ENCODE results near the gene B3GNT7.

B3GNT7 gene

DNA sequence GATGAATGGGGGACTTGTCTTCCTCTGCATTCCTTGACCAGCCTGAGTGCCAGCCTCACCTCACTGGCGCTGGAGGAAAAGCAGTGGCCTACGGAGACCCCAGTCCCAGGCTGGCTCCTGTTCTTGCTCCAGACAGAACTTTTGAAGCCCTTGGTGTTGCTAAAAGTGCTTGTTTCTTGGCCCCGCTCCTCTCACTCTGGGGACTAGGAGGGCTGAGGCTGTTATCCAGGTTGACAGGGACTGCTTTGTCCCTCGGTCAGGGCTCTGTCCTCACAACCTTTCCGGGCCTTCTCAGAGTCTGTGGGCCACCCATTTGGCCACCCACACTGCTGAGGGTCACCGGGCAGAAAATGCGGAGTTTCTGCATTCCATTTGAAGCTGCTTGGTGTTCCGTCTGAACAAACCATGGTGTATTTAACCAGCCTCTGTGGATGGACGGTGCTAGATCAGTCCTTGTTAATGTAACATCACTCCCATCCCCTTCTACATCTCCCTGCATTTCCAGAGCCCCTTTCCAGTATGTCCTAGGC lies 25.6 kb downstream of the B3GNT7 start:
- TF ChIP-seq TAF1 (IDR thresholded peaks at IDR 0.05; ENCODE audit: low read depth) (no peak), TCF12 (IDR thresholded peaks at IDR 0.05; ENCODE audit: low read depth) (no peak), ZBTB7A (IDR thresholded peaks at IDR 0.05; ENCODE audit: low read depth) (no peak), NFIC (IDR thresholded peaks at IDR 0.05) (no peak), CEBPB (IDR thresholded peaks at IDR 0.05) (no peak), TEAD4 (IDR thresholded peaks at IDR 0.05) (no peak), YY1 (IDR thresholded peaks at IDR 0.05; ENCODE audit: low read depth) (no peak), CREB1 (IDR thresholded peaks at IDR 0.05; ENCODE audit: low read depth) (no peak), EP300 (IDR thresholded peaks at IDR 0.05; ENCODE audit: borderline replicate concordance) (no peak), EGR1 (IDR thresholded peaks at IDR 0.05) (no peak), RAD21 (IDR thresholded peaks at IDR 0.05; ENCODE audit: low read depth) (no peak), FOXM1 (IDR thresholded peaks at IDR 0.05; ENCODE audit: borderline replicate concordance, low read depth) (no peak)
- TF ChIP-seq, protein P1, sequence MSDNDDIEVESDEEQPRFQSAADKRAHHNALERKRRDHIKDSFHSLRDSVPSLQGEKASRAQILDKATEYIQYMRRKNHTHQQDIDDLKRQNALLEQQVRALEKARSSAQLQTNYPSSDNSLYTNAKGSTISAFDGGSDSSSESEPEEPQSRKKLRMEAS (IDR thresholded peaks at IDR 0.05), result no peak
- TF ChIP-seq, protein P2, sequence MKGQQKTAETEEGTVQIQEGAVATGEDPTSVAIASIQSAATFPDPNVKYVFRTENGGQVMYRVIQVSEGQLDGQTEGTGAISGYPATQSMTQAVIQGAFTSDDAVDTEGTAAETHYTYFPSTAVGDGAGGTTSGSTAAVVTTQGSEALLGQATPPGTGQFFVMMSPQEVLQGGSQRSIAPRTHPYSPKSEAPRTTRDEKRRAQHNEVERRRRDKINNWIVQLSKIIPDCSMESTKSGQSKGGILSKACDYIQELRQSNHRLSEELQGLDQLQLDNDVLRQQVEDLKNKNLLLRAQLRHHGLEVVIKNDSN (IDR thresholded peaks at IDR 0.05), result no peak
- TF ChIP-seq, protein P3, sequence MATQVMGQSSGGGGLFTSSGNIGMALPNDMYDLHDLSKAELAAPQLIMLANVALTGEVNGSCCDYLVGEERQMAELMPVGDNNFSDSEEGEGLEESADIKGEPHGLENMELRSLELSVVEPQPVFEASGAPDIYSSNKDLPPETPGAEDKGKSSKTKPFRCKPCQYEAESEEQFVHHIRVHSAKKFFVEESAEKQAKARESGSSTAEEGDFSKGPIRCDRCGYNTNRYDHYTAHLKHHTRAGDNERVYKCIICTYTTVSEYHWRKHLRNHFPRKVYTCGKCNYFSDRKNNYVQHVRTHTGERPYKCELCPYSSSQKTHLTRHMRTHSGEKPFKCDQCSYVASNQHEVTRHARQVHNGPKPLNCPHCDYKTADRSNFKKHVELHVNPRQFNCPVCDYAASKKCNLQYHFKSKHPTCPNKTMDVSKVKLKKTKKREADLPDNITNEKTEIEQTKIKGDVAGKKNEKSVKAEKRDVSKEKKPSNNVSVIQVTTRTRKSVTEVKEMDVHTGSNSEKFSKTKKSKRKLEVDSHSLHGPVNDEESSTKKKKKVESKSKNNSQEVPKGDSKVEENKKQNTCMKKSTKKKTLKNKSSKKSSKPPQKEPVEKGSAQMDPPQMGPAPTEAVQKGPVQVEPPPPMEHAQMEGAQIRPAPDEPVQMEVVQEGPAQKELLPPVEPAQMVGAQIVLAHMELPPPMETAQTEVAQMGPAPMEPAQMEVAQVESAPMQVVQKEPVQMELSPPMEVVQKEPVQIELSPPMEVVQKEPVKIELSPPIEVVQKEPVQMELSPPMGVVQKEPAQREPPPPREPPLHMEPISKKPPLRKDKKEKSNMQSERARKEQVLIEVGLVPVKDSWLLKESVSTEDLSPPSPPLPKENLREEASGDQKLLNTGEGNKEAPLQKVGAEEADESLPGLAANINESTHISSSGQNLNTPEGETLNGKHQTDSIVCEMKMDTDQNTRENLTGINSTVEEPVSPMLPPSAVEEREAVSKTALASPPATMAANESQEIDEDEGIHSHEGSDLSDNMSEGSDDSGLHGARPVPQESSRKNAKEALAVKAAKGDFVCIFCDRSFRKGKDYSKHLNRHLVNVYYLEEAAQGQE (IDR thresholded peaks at IDR 0.05; ENCODE audit: low read depth), result no peak

DNA sequence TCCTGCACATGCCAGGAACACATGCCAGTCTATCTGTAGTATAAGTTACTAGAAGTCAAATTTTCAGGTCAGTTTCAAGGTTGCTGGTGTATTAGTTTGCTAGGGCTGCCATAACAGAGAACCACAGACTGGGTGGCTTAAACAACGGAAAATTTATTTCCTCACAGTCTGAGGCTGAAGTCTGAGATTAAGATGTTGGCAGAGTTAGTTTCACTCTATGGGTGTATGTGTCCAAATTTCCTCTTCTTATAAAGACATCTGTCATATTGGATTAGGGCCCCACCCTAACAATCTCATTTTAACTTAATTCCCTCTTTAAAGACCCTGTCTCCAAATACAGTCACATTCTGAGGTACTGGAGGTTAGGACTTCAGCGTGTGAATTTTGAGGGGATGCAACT lies 26.5 kb downstream of the B3GNT7 start:
- TF ChIP-seq NFIC (IDR thresholded peaks at IDR 0.05) (no peak), EGR1 (IDR thresholded peaks at IDR 0.05) (no peak), YY1 (IDR thresholded peaks at IDR 0.05; ENCODE audit: low read depth) (no peak), FOXM1 (IDR thresholded peaks at IDR 0.05; ENCODE audit: borderline replicate concordance, low read depth) (no peak), EP300 (IDR thresholded peaks at IDR 0.05; ENCODE audit: borderline replicate concordance) (no peak)

DNA sequence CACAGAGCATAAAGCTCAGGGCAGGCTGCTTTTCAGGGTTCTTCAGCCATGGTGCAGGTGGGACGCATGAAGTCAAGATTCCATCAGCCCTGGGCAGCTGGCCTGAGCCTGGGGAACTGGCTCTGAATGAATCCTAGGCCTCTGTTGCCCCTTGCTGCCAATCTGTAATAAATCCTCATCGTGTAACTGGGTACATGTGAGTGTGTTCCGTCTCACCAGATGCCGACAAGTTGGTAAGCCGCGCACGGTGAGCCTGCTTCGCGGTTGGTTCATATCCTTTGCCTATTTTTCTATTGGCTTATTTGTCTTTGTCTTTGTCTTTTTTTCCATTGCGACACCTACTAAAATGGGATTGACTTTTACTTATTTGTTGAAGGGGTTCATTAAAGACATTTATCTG lies 27.7 kb downstream of the B3GNT7 start:
- TF ChIP-seq EP300 (IDR thresholded peaks at IDR 0.05; ENCODE audit: borderline replicate concordance), result no peak
- TF ChIP-seq TCF12 (IDR thresholded peaks at IDR 0.05; ENCODE audit: low read depth), result no peak
- TF ChIP-seq, protein P1 (IDR thresholded peaks at IDR 0.05), result no peak
- no peak for TF ChIP-seq YY1 (IDR thresholded peaks at IDR 0.05; ENCODE audit: low read depth)
- TF ChIP-seq NFIC (IDR thresholded peaks at IDR 0.05), result no peak
- TF ChIP-seq FOXM1 (IDR thresholded peaks at IDR 0.05; ENCODE audit: borderline replicate concordance, low read depth), result no peak
- no peak for TF ChIP-seq CREB1 (IDR thresholded peaks at IDR 0.05; ENCODE audit: low read depth)
- TF ChIP-seq RAD21 (IDR thresholded peaks at IDR 0.05; ENCODE audit: low read depth), result no peak
- TF ChIP-seq, protein P3 (IDR thresholded peaks at IDR 0.05; ENCODE audit: low read depth), result no peak
- no peak for TF ChIP-seq TAF1 (IDR thresholded peaks at IDR 0.05; ENCODE audit: low read depth)
- no peak for TF ChIP-seq TEAD4 (IDR thresholded peaks at IDR 0.05)
- no peak for TF ChIP-seq ZBTB7A (IDR thresholded peaks at IDR 0.05; ENCODE audit: low read depth)
- TF ChIP-seq, protein P2 (IDR thresholded peaks at IDR 0.05), result no peak
- no peak for TF ChIP-seq CEBPB (IDR thresholded peaks at IDR 0.05)
- TF ChIP-seq EGR1 (IDR thresholded peaks at IDR 0.05), result no peak

DNA sequence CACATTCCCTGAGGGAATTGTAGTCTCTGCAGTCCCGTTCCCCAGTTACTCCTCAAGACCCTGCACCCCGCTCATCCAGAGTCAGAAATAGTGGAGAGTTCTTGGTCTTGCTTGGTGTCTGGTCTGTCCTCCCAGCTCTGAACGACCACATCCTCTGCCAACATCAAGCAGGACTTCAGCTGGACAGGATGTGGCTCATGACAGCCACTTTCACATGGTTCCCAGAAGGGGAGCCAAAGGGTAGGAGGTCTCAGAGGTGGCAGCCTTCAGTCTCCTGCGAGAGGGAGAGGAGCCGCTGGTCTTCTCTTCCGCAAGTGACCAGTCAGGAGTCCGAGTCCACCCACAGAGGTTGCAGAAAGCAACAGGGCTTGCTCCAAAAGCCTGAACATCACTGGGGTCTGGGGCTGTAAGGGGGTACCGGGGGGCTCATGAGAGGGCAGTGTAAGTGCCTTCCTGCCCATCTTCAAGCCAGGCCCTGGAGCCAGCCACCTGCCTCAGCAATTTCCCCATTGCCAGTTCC lies 29.8 kb downstream of the B3GNT7 start:
- TF ChIP-seq, protein P2 (IDR thresholded peaks at IDR 0.05), result no peak
- TF ChIP-seq FOXM1 (IDR thresholded peaks at IDR 0.05; ENCODE audit: borderline replicate concordance, low read depth), result no peak

DNA sequence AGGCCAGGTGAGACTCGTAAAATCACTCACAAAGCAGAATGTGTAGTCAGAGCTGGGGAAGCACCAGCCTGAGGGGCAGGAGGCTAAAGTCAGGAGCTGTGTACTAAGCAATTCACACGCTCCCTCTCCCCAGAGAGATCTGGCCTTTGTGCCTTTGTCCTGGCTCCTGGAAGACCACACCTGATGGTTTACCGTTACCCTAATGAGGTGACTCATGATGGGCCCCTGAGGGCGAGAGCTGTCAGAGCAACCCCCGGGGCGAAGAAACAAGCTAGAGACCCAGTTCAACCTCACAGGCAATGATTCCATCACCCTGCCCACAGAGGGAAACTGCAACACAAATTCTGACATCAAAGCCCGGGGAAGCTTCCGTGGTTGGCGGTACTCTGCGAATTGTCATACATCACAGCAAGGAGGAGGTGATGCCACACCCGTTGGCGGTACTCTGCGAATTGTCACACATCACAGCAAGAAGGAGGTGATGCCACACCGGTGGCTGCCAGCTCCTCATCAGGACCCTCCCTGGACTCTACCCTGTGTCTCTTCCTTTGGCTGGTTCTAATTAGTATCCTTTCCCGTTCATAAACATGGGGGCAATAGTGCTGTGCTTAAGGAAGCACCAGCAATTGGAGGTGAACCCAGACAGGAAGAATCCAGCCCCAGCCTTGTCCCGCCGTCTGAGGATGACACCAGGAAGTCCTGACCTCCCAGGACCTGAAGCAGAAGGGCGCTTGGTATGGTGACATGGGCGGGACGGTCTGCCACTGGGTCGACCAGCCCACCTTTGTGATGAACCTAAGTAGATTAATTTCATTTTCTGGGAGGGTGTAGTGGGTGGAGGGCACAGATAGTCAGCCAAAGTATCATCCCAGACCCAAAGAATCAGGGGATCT lies 30.5 kb downstream of the B3GNT7 start:
- TF ChIP-seq FOXM1 (IDR thresholded peaks at IDR 0.05; ENCODE audit: borderline replicate concordance, low read depth) (no peak), RAD21 (IDR thresholded peaks at IDR 0.05; ENCODE audit: low read depth) (no peak), EGR1 (IDR thresholded peaks at IDR 0.05) (no peak), EP300 (IDR thresholded peaks at IDR 0.05; ENCODE audit: borderline replicate concordance) (no peak), NFIC (IDR thresholded peaks at IDR 0.05) (no peak), CREB1 (IDR thresholded peaks at IDR 0.05; ENCODE audit: low read depth) (no peak), TCF12 (IDR thresholded peaks at IDR 0.05; ENCODE audit: low read depth) (no peak)
- TF ChIP-seq, protein P1 (IDR thresholded peaks at IDR 0.05), result no peak
- TF ChIP-seq, protein P2 (IDR thresholded peaks at IDR 0.05), result no peak
